Uterus (tissue), 4 donors: ENCODE data around the gene NNT. TPM values are rescaled to one million over a fixed set of nuclear protein-coding genes. Genes with fewer than 3 reads are reported as not detected.
A peak's percentile ranks its signal among the peaks of the same experiment; 100 is the strongest.
"Not testable (repeated sequence)": the region's sequence is repeated elsewhere in the genome, so short reads cannot be mapped to it uniquely, and the experiment has no call there.

Experiments used
- DNase-seq, 2 donors: peaks; one replicate each; pipeline ENCODE4 v3.0.0-alpha.2; 2019 to 2020
- H3K27ac ChIP-seq, 2 donors: fragments of 200-600 bp; sonication (generic); 1 replicate in 1 of 2; 2 replicates in 1 of 2; pipeline ENCODE4 v1.5.1; 2016 to 2018
- H3K27me3 ChIP-seq, 2 donors: fragments of 200-600 bp; sonication (generic); one replicate each; pipeline ENCODE4 v1.5.1; 2018 to 2019; ENCODE audit warnings: control low read depth in 1 of 2
- H3K36me3 ChIP-seq, 2 donors: fragments of 200-600 bp; sonication (generic); one replicate each; pipeline ENCODE4 v1.5.1; 2019; ENCODE audit warnings: control low read depth in 1 of 2
- H3K4me1 ChIP-seq, 2 donors: fragments of 200-600 bp; sonication (generic); one replicate each; pipeline ENCODE4 v1.5.1; 2018 to 2019; ENCODE audit warnings: control low read depth in 1 of 2
- H3K4me3 ChIP-seq, 2 donors: fragments of 200-600 bp; sonication (generic); 1 replicate in 1 of 2; 2 replicates in 1 of 2; pipeline ENCODE4 v1.5.1; 2018 to 2019; ENCODE audit warnings: mild to moderate bottlenecking in 1 of 2
- H3K9me3 ChIP-seq, 2 donors: fragments of 200-600 bp; sonication (generic); one replicate each; pipeline ENCODE4 v1.5.1; 2019; ENCODE audit warnings: control low read depth in 1 of 2
- CTCF ChIP-seq, 4 experiments: fragments of 200-600 bp in 2 of 4; fragments of 450-650 bp in 2 of 4; sonication (generic) in 2 of 4; IDR thresholded peaks; one replicate each; pipeline ENCODE4 v1.5.1; 2016 to 2019; ENCODE audit warnings: antibody characterized with exemption in 4 of 4, mild to moderate bottlenecking in 2 of 4, moderate library complexity in 1 of 4
- POLR2A ChIP-seq, 2 donors: fragments of 450-650 bp; IDR thresholded peaks; one replicate each; pipeline ENCODE4 v1.6.1; 2016; ENCODE audit warnings: antibody characterized with exemption in 2 of 2, mild to moderate bottlenecking in 1 of 2, moderate library complexity in 1 of 2
- intact Hi-C: fragments of 100-400 bp; cut with DNase I; formaldehyde crosslinking; loops from one replicate; pipeline ENCODE4 v1.15.1; 2023; ENCODE audit warnings: low total_unique reads
- total RNA-seq, 4 donors: library from RNA; depleted of rRNA in 3 of 4; stranded (reverse); fragments of >200 nt in 3 of 4; gene quantifications; one replicate each; pipeline versions ENCODE4 v1.1.0 to v1.2.4, GENCODE V29; 2014 to 2023
- donor health status: DM: yes; HTN: yes; CAD: no.

NNT gene
- total RNA-seq, 4 donors from 2014 or later, result 25.3 to 112 (median 43.8) TPM

- Histone ChIP-seq H3K27me3 (no peaks in the 10 kb centered on the region), H3K4me3 (no peak overlapping the region), H3K36me3 (no peaks in the 10 kb centered on the region), H3K9me3 (no peaks in the 10 kb centered on the region), H3K4me1 (no peaks in the 10 kb centered on the region), H3K27ac (no peak overlapping the region)
- DNase-seq, result no peak
- intact Hi-C loops, result no loop called here
- TF ChIP-seq CTCF (IDR thresholded peaks at IDR 0.05), result no peak
These were observed 125.6 kb downstream of the NNT start for GRCh38 chr5:43728581-43728980.

- intact Hi-C loops, result no loop called here
- no peaks in the 10 kb centered on the region for H3K4me1 ChIP-seq
- DNase-seq, result no peak
- H3K36me3 ChIP-seq, result no peaks in the 10 kb centered on the region
- H3K9me3 ChIP-seq, result no peaks in the 10 kb centered on the region
- no peak overlapping the region for H3K27ac ChIP-seq
- no peaks in the 10 kb centered on the region for H3K27me3 ChIP-seq
- no peak overlapping the region for H3K4me3 ChIP-seq
- TF ChIP-seq POLR2A (IDR thresholded peaks at IDR 0.05) (no peak), CTCF (IDR thresholded peaks at IDR 0.05) (peak; percentile 34 to 54 (median 43))
These were observed 127.0 kb downstream of the NNT start for GRCh38 chr5:43729846-43730478.

GRCh38 chr5:43730832-43731342 is 127.9 kb downstream of the NNT start:
- DNase-seq, result no peak
- no peak for TF ChIP-seq POLR2A (IDR thresholded peaks at IDR 0.05)
- TF ChIP-seq CTCF (IDR thresholded peaks at IDR 0.05), result no peak
- Histone ChIP-seq H3K4me3 (no peak overlapping the region), H3K4me1 (no peaks in the 10 kb centered on the region), H3K27ac (no peak overlapping the region), H3K9me3 (no peaks in the 10 kb centered on the region), H3K27me3 (no peaks in the 10 kb centered on the region), H3K36me3 (no peaks in the 10 kb centered on the region)
- intact Hi-C loops, result no loop called here

- no peaks in the 10 kb centered on the region for H3K27me3 ChIP-seq
- no peak overlapping the region for H3K4me3 ChIP-seq
- intact Hi-C loops, result no loop called here
- H3K9me3 ChIP-seq, result no peaks in the 10 kb centered on the region
- no peaks in the 10 kb centered on the region for H3K36me3 ChIP-seq
- no peak overlapping the region for H3K27ac ChIP-seq
- TF ChIP-seq CTCF (IDR thresholded peaks at IDR 0.05), result no peak
- no peaks in the 10 kb centered on the region for H3K4me1 ChIP-seq
- DNase-seq, result no peak
These were observed 128.6 kb downstream of the NNT start for GRCh38 chr5:43731573-43731972.

- H3K4me3 ChIP-seq, H3K36me3 ChIP-seq, H3K4me1 ChIP-seq, H3K27me3 ChIP-seq, intact Hi-C loops, H3K27ac ChIP-seq, H3K9me3 ChIP-seq, DNase-seq: not testable (repeated sequence)
These were observed 143.1 kb downstream of the NNT start for GRCh38 chr5:43745923-43746548.
